ENCODE data around the gene ARHGAP32. TPM values are rescaled to one million over a fixed set of nuclear protein-coding genes. Genes with fewer than 3 reads are reported as not detected.

The ARHGAP32 gene
- total and polyA plus RNA-seq, 11 donors, result 2.1 to 9.5 (median 4.8) TPM

- H3K27ac ChIP-seq, result no peak overlapping the region
- WGBS, 4 donors, result 63 to 82% (median 66%) methylated on average over 7 of the region's 7 CpGs
- H3K9me3 ChIP-seq, result no peaks in the 10 kb centered on the region
- H3K4me3 ChIP-seq, result no peak overlapping the region
- intact Hi-C loops (cut with DNase I), result no loop called here
- DNase-seq, result no peak
- H3K4me1 ChIP-seq, result peaks cover 0 to 13% (median 0%) of the 10 kb centered on the region in 12 donors
- ATAC-seq, result no peak
- no peak for TF ChIP-seq CTCF (IDR thresholded peaks at IDR 0.05)
- TF ChIP-seq POLR2A (IDR thresholded peaks at IDR 0.05), result no peak
- peaks cover 0 to 9% (median 7%) of the 10 kb centered on the region in 9 donors for H3K36me3 ChIP-seq
- H3K27me3 ChIP-seq, result no peaks in the 10 kb centered on the region
Observed at GRCh38 chr11:128964463-128964930, 227.6 kb downstream of the ARHGAP32 start.

GRCh38 chr11:128963744-128964325, 228.3 kb downstream of the ARHGAP32 start:
- Histone ChIP-seq H3K9me3 (no peaks in the 10 kb centered on the region), H3K27ac (no peak overlapping the region), H3K4me1 (peaks cover 0 to 13% (median 0%) of the 10 kb centered on the region in 12 donors), H3K36me3 (peaks cover 0 to 4% (median 1%) of the 10 kb centered on the region in 9 donors), H3K4me3 (no peak overlapping the region), H3K27me3 (no peaks in the 10 kb centered on the region)
- no peak for ATAC-seq
- no peak for DNase-seq
- 87 to 93% (median 89%) methylated on average over 3 of the region's 3 CpGs for WGBS, 4 donors
- intact Hi-C loops (cut with DNase I), result no loop called here
- TF ChIP-seq CTCF (IDR thresholded peaks at IDR 0.05) (no peak), POLR2A (IDR thresholded peaks at IDR 0.05) (no peak)

- Histone ChIP-seq H3K9me3 (no peaks in the 10 kb centered on the region), H3K36me3 (no peaks in the 10 kb centered on the region), H3K27me3 (no peaks in the 10 kb centered on the region), H3K4me3 (no peak overlapping the region), H3K4me1 (peaks cover 0 to 13% (median 0%) of the 10 kb centered on the region in 12 donors), H3K27ac (no peak overlapping the region)
- intact Hi-C loops (cut with DNase I), result no loop called here
- TF ChIP-seq CTCF (IDR thresholded peaks at IDR 0.05), result no peak
- no peak for TF ChIP-seq POLR2A (IDR thresholded peaks at IDR 0.05)
- 86 to 93% (median 88%) methylated on average over 5 of the region's 5 CpGs for WGBS, 4 donors
- no peak for DNase-seq
- no peak for ATAC-seq
Observed at GRCh38 chr11:128962896-128963295, 229.2 kb downstream of the ARHGAP32 start.

GRCh38 chr11:128961645-128962044, 230.5 kb downstream of the ARHGAP32 start:
- no peak overlapping the region for H3K4me3 ChIP-seq
- H3K27me3 ChIP-seq, result peaks cover 0 to 8% (median 0%) of the 10 kb centered on the region in 9 donors
- intact Hi-C loops (cut with DNase I), result loop anchor here in 1 of 10 donors (2.0 kb wide), 1 partner anchor 83 kb away; no protein-coding TSS in a partner anchor
- peaks cover 0 to 13% (median 0%) of the 10 kb centered on the region in 12 donors for H3K4me1 ChIP-seq
- no peak for DNase-seq
- TF ChIP-seq POLR2A (IDR thresholded peaks at IDR 0.05) (no peak), CTCF (IDR thresholded peaks at IDR 0.05) (no peak)
- no peaks in the 10 kb centered on the region for H3K9me3 ChIP-seq
- H3K27ac ChIP-seq, result no peak overlapping the region
- no peak for ATAC-seq
- 92 to 98% (median 97%) methylated on average over 2 of the region's 2 CpGs for WGBS, 4 donors
- no peaks in the 10 kb centered on the region for H3K36me3 ChIP-seq

Measured in heart left ventricle (tissue), 16 donors.